Measurements from ENCODE around the gene PRKCZ. TPM values are rescaled to one million over a fixed set of nuclear protein-coding genes. Genes with fewer than 3 reads are reported as not detected.

Gene PRKCZ
- total and polyA plus RNA-seq, 2 experiments from 2014 or later, result 26.2 to 36.9 TPM

GRCh38 chr1:2083666-2084065 lies 33.5 kb downstream of the PRKCZ start:
- peaks cover 15% of the 10 kb centered on the region for H3K27me3 Mint-ChIP-seq (ENCODE audit: insufficient read depth, low read depth, poor library complexity)
- Histone ChIP-seq H3K27ac (ENCODE audit: low read depth) (no peak overlapping the region; the same call in 1 of the 2 replicates), H3K4me1 (ENCODE audit: insufficient read depth) (no peaks in the 10 kb centered on the region), H3K4me2 (no peak overlapping the region), H3K4me3 (no peak overlapping the region), H3K36me3 (ENCODE audit: insufficient read depth) (no peaks in the 10 kb centered on the region; the same call in 1 of the 2 replicates), H3F3A (replicated peaks; ENCODE audit: low read depth) (no peaks in the 10 kb centered on the region), H3K79me2 (replicated peaks; ENCODE audit: insufficient read depth) (peaks cover 43% of the 10 kb centered on the region), H2AFZ (no peak overlapping the region), H4K20me1 (replicated peaks; ENCODE audit: insufficient read depth) (peaks cover 8% of the 10 kb centered on the region; the same call in 1 of the 2 replicates), H3K27me3 (ENCODE audit: insufficient read depth) (no peaks in the 10 kb centered on the region), H3K9me2 (ENCODE audit: insufficient read depth) (no peaks in the 10 kb centered on the region)
- no peak for ATAC-seq
- peaks cover 10% of the 10 kb centered on the region for H3K4me1 Mint-ChIP-seq
- DNase-seq (ENCODE audit: low spot score), result no peak
- TF ChIP-seq ZNF114 (CRISPR knock-in tag; IDR thresholded peaks at IDR 0.05), result no peak
- TF ChIP-seq EZH2phosphoT487 (IDR thresholded peaks at IDR 0.05; ENCODE audit: unreplicated experiment), result no peak
- no peak for TF ChIP-seq EZH2 (IDR thresholded peaks at IDR 0.05; ENCODE audit: low read depth, unreplicated experiment)
- no peak for TF ChIP-seq NANOG (IDR thresholded peaks at IDR 0.05; ENCODE audit: borderline replicate concordance)
- TF ChIP-seq POLR2AphosphoS5 (IDR thresholded peaks at IDR 0.05; ENCODE audit: low read depth), result no peak
- peaks cover 18% of the 10 kb centered on the region for H3K36me3 Mint-ChIP-seq (ENCODE audit: low read depth)
- H3K27ac Mint-ChIP-seq, result no peak overlapping the region
- peaks cover 6% of the 10 kb centered on the region for H3K9me3 Mint-ChIP-seq
- no peak overlapping the region for H3K4me3 Mint-ChIP-seq

GRCh38 chr1:2084306-2084705 lies 34.1 kb downstream of the PRKCZ start:
- Histone ChIP-seq H3K36me3 (ENCODE audit: insufficient read depth) (no peaks in the 10 kb centered on the region), H3K27ac (ENCODE audit: low read depth) (no peak overlapping the region), H3K79me2 (replicated peaks; ENCODE audit: insufficient read depth) (peaks cover 43% of the 10 kb centered on the region), H3K4me3 (no peak overlapping the region), H3K4me2 (no peak overlapping the region), H3F3A (replicated peaks; ENCODE audit: low read depth) (no peaks in the 10 kb centered on the region), H3K4me1 (ENCODE audit: insufficient read depth) (no peaks in the 10 kb centered on the region), H2AFZ (no peak overlapping the region), H3K9me2 (ENCODE audit: insufficient read depth) (no peaks in the 10 kb centered on the region), H3K27me3 (ENCODE audit: insufficient read depth) (no peaks in the 10 kb centered on the region), H4K20me1 (replicated peaks; ENCODE audit: insufficient read depth) (peaks cover 8% of the 10 kb centered on the region; the same call in 1 of the 2 replicates)
- H3K4me3 Mint-ChIP-seq, result no peak overlapping the region
- peaks cover 10% of the 10 kb centered on the region for H3K4me1 Mint-ChIP-seq
- peaks cover 14% of the 10 kb centered on the region; the same call in 2 of the 3 replicates for H3K36me3 Mint-ChIP-seq (ENCODE audit: low read depth)
- no peak for DNase-seq (ENCODE audit: low spot score)
- H3K9me3 Mint-ChIP-seq, result peaks cover 2% of the 10 kb centered on the region
- H3K27ac Mint-ChIP-seq, result no peak overlapping the region
- ATAC-seq, result no peak
- H3K27me3 Mint-ChIP-seq (ENCODE audit: insufficient read depth, low read depth, poor library complexity), result peaks cover 15% of the 10 kb centered on the region
- TF ChIP-seq ZNF331 (CRISPR knock-in tag; IDR thresholded peaks at IDR 0.05; ENCODE audit: low read depth), result no peak

DNA sequence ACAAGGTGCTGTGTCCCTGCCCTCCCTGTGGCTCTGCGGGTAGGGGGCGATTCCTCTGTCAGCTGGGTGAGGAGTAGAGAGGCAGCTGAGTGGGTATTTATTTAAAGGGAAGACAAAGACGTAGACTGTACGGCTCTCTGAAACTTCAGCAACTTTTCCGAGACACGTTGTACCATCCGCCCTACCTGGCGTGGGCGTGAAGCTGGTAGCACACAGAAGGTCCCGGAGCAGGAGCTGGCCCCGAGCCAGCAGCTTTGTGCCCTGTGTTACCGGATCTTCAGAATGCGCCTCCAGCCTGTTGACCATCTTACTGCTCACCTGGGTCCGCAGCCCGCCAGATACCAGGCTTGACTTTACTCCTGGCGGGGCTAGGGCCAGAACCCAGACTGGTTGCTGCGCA lies 34.9 kb downstream of the PRKCZ start:
- H3K27ac ChIP-seq (ENCODE audit: low read depth), result no peak overlapping the region
- peaks cover 6% of the 10 kb centered on the region; the same call in 1 of the 2 replicates for H4K20me1 ChIP-seq (replicated peaks; ENCODE audit: insufficient read depth)
- no peak overlapping the region for H3K27ac Mint-ChIP-seq
- H3K4me1 Mint-ChIP-seq, result peaks cover 10% of the 10 kb centered on the region
- H3K27me3 Mint-ChIP-seq (ENCODE audit: insufficient read depth, low read depth, poor library complexity), result peaks cover 14% of the 10 kb centered on the region
- no peaks in the 10 kb centered on the region for H3K27me3 ChIP-seq (ENCODE audit: insufficient read depth)
- ATAC-seq (no peak), DNase-seq (ENCODE audit: low spot score) (no peak)
- H3K36me3 Mint-ChIP-seq (ENCODE audit: low read depth), result peaks cover 11% of the 10 kb centered on the region; the same call in 1 of the 3 replicates
- no peak overlapping the region for H3K4me2 ChIP-seq
- H3K9me3 Mint-ChIP-seq, result peaks cover under 1% of the 10 kb centered on the region; the same call in 2 of the 3 replicates
- no peak overlapping the region for H3K4me3 Mint-ChIP-seq
- H3K9me2 ChIP-seq (ENCODE audit: insufficient read depth), result no peaks in the 10 kb centered on the region
- H3K79me2 ChIP-seq (replicated peaks; ENCODE audit: insufficient read depth), result peaks cover 35% of the 10 kb centered on the region
- no peak overlapping the region for H2AFZ ChIP-seq
- H3F3A ChIP-seq (replicated peaks; ENCODE audit: low read depth), result no peaks in the 10 kb centered on the region
- H3K4me3 ChIP-seq, result no peak overlapping the region
- no peaks in the 10 kb centered on the region for H3K36me3 ChIP-seq (ENCODE audit: insufficient read depth)
- no peaks in the 10 kb centered on the region for H3K4me1 ChIP-seq (ENCODE audit: insufficient read depth)
- TF ChIP-seq EZH2 (IDR thresholded peaks at IDR 0.05; ENCODE audit: low read depth, unreplicated experiment), result no peak
- TF ChIP-seq CTCF (conservative IDR thresholded peaks at IDR 0.05; ENCODE audit: low read depth in 2 of 2), result no peak
- TF ChIP-seq JUNB (IDR thresholded peaks at IDR 0.05; ENCODE audit: unreplicated experiment), result no peak
- TF ChIP-seq, protein P1, sequence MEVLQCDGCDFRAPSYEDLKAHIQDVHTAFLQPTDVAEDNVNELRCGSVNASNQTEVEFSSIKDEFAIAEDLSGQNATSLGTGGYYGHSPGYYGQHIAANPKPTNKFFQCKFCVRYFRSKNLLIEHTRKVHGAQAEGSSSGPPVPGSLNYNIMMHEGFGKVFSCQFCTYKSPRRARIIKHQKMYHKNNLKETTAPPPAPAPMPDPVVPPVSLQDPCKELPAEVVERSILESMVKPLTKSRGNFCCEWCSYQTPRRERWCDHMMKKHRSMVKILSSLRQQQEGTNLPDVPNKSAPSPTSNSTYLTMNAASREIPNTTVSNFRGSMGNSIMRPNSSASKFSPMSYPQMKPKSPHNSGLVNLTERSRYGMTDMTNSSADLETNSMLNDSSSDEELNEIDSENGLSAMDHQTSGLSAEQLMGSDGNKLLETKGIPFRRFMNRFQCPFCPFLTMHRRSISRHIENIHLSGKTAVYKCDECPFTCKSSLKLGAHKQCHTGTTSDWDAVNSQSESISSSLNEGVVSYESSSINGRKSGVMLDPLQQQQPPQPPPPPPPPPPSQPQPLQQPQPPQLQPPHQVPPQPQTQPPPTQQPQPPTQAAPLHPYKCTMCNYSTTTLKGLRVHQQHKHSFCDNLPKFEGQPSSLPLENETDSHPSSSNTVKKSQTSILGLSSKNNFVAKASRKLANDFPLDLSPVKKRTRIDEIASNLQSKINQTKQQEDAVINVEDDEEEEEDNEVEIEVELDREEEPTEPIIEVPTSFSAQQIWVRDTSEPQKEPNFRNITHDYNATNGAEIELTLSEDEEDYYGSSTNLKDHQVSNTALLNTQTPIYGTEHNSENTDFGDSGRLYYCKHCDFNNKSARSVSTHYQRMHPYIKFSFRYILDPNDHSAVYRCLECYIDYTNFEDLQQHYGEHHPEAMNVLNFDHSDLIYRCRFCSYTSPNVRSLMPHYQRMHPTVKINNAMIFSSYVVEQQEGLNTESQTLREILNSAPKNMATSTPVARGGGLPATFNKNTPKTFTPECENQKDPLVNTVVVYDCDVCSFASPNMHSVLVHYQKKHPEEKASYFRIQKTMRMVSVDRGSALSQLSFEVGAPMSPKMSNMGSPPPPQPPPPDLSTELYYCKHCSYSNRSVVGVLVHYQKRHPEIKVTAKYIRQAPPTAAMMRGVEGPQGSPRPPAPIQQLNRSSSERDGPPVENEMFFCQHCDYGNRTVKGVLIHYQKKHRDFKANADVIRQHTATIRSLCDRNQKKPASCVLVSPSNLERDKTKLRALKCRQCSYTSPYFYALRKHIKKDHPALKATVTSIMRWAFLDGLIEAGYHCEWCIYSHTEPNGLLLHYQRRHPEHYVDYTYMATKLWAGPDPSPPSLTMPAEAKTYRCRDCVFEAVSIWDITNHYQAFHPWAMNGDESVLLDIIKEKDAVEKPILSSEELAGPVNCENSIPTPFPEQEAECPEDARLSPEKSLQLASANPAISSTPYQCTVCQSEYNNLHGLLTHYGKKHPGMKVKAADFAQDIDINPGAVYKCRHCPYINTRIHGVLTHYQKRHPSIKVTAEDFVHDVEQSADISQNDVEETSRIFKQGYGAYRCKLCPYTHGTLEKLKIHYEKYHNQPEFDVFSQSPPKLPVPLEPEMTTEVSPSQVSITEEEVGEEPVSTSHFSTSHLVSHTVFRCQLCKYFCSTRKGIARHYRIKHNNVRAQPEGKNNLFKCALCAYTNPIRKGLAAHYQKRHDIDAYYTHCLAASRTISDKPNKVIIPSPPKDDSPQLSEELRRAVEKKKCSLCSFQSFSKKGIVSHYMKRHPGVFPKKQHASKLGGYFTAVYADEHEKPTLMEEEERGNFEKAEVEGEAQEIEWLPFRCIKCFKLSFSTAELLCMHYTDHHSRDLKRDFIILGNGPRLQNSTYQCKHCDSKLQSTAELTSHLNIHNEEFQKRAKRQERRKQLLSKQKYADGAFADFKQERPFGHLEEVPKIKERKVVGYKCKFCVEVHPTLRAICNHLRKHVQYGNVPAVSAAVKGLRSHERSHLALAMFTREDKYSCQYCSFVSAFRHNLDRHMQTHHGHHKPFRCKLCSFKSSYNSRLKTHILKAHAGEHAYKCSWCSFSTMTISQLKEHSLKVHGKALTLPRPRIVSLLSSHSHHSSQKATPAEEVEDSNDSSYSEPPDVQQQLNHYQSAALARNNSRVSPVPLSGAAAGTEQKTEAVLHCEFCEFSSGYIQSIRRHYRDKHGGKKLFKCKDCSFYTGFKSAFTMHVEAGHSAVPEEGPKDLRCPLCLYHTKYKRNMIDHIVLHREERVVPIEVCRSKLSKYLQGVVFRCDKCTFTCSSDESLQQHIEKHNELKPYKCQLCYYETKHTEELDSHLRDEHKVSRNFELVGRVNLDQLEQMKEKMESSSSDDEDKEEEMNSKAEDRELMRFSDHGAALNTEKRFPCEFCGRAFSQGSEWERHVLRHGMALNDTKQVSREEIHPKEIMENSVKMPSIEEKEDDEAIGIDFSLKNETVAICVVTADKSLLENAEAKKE (CRISPR knock-in tag; IDR thresholded peaks at IDR 0.05), result no peak
- TF ChIP-seq CREB1 (CRISPR knock-in tag; IDR thresholded peaks at IDR 0.05; ENCODE audit: low read depth), result no peak
- TF ChIP-seq ZNF331 (CRISPR knock-in tag; IDR thresholded peaks at IDR 0.05; ENCODE audit: low read depth), result no peak
